ENCODE measurements around the gene HIVEP2. TPM values are rescaled to one million over a fixed set of nuclear protein-coding genes. Genes with fewer than 3 reads are reported as not detected.

Gene HIVEP2
- total and polyA plus RNA-seq, 2 donors (not counting 3 experiments of a cell fraction or from before 2014, with no cell fraction given): 1.3 to 4.7 TPM

- DNase-seq (ENCODE audit: low read depth, low spot score): no peak
- Histone ChIP-seq H2AFZ (ENCODE audit: low read depth, low read length) (no peak overlapping the region), H3K9ac (replicated peaks; ENCODE audit: extremely low read depth, insufficient read depth, low read length) (no peak overlapping the region), H3K9me1 (replicated peaks; ENCODE audit: control insufficient read depth, extremely low read depth, insufficient read depth, low read length) (no peaks in the 10 kb centered on the region), H3K4me1 (ENCODE audit: control insufficient read depth, extremely low read depth, insufficient read depth, low read length) (peaks cover 7% of the 10 kb centered on the region), H3K79me2 (ENCODE audit: control insufficient read depth, insufficient read depth, low read length) (no peaks in the 10 kb centered on the region), H3K36me3 (ENCODE audit: control insufficient read depth in 2 of 2, extremely low read depth in 1 of 2, insufficient read depth in 2 of 2, low read length in 2 of 2) (no peaks in the 10 kb centered on the region), H3K27me3 (ENCODE audit: control insufficient read depth in 2 of 2, insufficient read depth in 2 of 2, low read length in 2 of 2) (no peaks in the 10 kb centered on the region), H3K9me3 (replicated peaks; ENCODE audit: control insufficient read depth, insufficient read depth, low read length) (no peaks in the 10 kb centered on the region), H3K27ac (ENCODE audit: insufficient read depth, low read depth, low read length) (no peak overlapping the region), H3K4me2 (ENCODE audit: insufficient read depth, low read length) (no peak overlapping the region), H4K20me1 (replicated peaks; ENCODE audit: control insufficient read depth, extremely low read depth, insufficient read depth, low read length) (no peaks in the 10 kb centered on the region), H3K4me3 (replicated peaks in 1 of 3; ENCODE audit: insufficient read depth in 1 of 3, low read depth in 1 of 3, low read length in 3 of 3) (no peak overlapping the region)
- BruUV-seq (replicated peaks): no TSS peak
- dilution Hi-C loops (cut with MboI; ENCODE audit: extremely low pct_ligation_motif_present, low sequenced_read_pairs): no loop called here
- intact Hi-C loops (cut with micrococcal nuclease): no loop called here
- TF ChIP-seq MYC (IDR thresholded peaks at IDR 0.05; ENCODE audit: low read depth, low read length) (no peak), JUN (IDR thresholded peaks at IDR 0.05; ENCODE audit: borderline replicate concordance, insufficient read depth, insufficient read length, low read depth) (no peak), POLR2A (IDR thresholded peaks at IDR 0.05; ENCODE audit: low read depth, low read length) (no peak), EZH2 (IDR thresholded peaks at IDR 0.05; ENCODE audit: borderline replicate concordance, low read depth, low read length, severe bottlenecking) (no peak), FOS (IDR thresholded peaks at IDR 0.05; ENCODE audit: borderline replicate concordance, insufficient read depth, low read length) (no peak), CTCF (IDR thresholded peaks at IDR 0.05; ENCODE audit: extremely low read depth in 1 of 2, insufficient read depth in 1 of 2, low read depth in 1 of 2, low read length in 2 of 2) (no peak), POLR2AphosphoS5 (IDR thresholded peaks at IDR 0.05; ENCODE audit: insufficient read depth, low read depth, low read length) (no peak)
- ChIA-PET CTCF (interaction anchor here (1.2 to 2.7 kb wide), 3 partner anchors 13 to 321 kb away, joined by 3 to 16 read pairs (median 3); no protein-coding TSS in a partner anchor), POLR2A (no interaction called here)
- FAIRE-seq: no peak
Measured at GRCh38 chr6:142706210-142706609, 238.8 kb downstream of the HIVEP2 start.
